ENCODE measurements around the gene RPL38. TPM values are rescaled to one million over a fixed set of nuclear protein-coding genes. Genes with fewer than 3 reads are reported as not detected.

RPL38 gene
- total RNA-seq, 1 donor from 2014 or later, result 571 TPM

DNA sequence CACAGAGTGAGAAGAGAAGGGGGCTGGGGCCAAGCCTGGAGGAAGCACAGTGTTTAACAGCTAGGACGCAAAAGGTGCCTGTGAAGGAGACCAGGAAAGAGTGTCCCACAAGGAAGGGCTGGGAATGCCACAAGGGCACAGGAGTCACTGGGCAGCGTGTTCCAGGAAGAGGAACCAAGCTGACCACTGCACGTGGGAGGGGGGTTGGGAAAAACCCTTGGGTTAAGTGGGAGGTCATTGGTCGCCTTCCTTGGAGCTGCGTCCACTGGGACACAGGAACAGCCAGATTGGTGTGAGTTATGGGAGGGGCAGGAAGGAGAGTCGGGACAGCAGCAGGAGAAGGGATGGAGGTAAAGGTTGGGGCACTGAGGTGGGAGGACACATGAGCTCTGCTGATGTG is 22.8 kb downstream of the RPL38 start:
- intact Hi-C loops (cut with DNase I), result no loop called here
- no peaks in the 10 kb centered on the region for H3K4me1 ChIP-seq
- H3K4me3 ChIP-seq, result no peak overlapping the region
- no peaks in the 10 kb centered on the region for H3K9me3 ChIP-seq
- no peak for TF ChIP-seq CTCF (IDR thresholded peaks at IDR 0.05)
- TF ChIP-seq POLR2AphosphoS5 (IDR thresholded peaks at IDR 0.05; ENCODE audit: insufficient read depth in 1 of 2, low read depth in 1 of 2), result no peak
- TF ChIP-seq POLR2A (IDR thresholded peaks at IDR 0.05), result no peak
- DNase-seq (ENCODE audit: extremely low spot score in 2 of 2), result no peak
- H3K27me3 ChIP-seq, result no peaks in the 10 kb centered on the region
- no peak overlapping the region for H3K27ac ChIP-seq
- no peaks in the 10 kb centered on the region for H3K36me3 ChIP-seq

DNA sequence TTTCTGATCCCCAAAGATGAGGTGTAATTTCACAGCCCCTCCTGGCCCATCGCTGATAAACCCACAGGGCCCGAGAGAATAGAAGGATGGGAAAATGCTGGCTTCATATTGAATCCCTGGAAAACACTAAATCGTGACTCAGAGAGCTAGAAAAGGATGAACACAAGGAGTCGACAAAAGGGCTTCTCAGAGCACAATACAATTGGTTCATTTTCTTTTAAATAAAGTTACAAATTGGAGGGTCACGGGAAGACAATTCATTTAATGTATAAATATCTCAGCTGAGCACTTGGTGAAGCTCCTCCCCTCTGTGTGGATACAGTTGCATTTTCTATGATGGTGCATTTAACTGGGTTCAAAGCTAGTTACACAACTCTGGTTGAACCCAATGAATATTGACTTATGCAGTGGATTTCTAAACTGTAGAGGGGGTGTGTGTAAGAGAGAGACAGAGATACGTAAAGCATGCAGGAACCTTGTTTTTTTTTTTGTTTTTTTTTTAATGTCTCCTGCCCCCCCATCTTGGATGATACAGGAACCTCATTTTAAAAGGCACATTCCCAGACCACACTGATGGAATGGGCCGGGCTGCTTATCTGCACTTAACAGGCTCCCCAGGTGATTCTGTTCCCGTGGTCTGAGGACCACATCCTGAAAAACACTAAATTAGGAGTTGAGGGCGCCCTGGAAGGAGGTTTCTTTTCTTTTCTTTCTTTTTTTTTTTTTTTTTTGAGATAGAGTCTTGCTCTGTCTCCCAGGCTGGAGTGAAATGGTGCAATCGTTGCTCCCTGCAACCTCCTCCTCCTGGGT is 24.0 kb downstream of the RPL38 start:
- Histone ChIP-seq H3K4me1 (no peaks in the 10 kb centered on the region), H3K4me3 (no peak overlapping the region), H3K27ac (no peak overlapping the region), H3K27me3 (no peaks in the 10 kb centered on the region), H3K36me3 (no peaks in the 10 kb centered on the region), H3K9me3 (no peaks in the 10 kb centered on the region)
- intact Hi-C loops (cut with DNase I), result no loop called here
- DNase-seq (ENCODE audit: extremely low spot score in 2 of 2), result no peak
- TF ChIP-seq CTCF (IDR thresholded peaks at IDR 0.05) (no peak), POLR2AphosphoS5 (IDR thresholded peaks at IDR 0.05; ENCODE audit: insufficient read depth in 1 of 2, low read depth in 1 of 2) (no peak), POLR2A (IDR thresholded peaks at IDR 0.05) (no peak)

DNA sequence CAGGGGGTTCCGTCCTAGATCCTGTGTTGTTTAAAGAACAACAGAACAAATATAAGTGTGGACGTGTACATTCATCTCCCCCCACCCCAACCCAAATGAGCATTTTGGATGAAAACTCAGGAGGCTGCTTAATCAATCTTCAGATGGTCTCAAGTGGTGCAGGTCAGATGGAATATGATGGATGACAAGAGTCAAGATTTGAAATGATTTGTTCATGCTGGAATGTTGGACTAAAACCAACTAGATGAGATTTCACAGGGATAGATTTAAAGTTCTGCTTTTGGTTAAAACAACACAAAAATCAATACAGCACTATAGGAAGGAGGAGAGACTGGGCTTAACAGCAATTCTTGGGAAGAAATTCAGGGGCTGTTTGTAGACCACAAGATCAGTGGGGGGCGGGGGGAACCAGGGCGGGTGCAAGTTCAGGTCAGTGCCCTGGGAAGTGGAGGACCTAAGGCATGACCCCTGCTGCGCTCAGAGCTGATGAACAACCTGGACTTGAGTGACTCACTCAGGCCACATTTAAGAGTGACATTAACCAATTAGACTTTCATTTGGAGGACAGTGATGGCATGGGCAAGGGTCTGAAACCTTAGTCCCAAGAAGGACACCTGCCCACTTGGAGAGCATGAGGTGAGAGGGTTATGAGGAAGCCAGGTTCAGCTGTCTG is 25.0 kb downstream of the RPL38 start:
- no peaks in the 10 kb centered on the region for H3K9me3 ChIP-seq
- no peaks in the 10 kb centered on the region for H3K4me1 ChIP-seq
- DNase-seq (ENCODE audit: extremely low spot score in 2 of 2), result no peak
- H3K27me3 ChIP-seq, result no peaks in the 10 kb centered on the region
- H3K36me3 ChIP-seq, result no peaks in the 10 kb centered on the region
- no peak overlapping the region for H3K4me3 ChIP-seq
- no peak overlapping the region for H3K27ac ChIP-seq
- intact Hi-C loops (cut with DNase I), result no loop called here
- TF ChIP-seq POLR2A (IDR thresholded peaks at IDR 0.05) (no peak), CTCF (IDR thresholded peaks at IDR 0.05) (no peak), POLR2AphosphoS5 (IDR thresholded peaks at IDR 0.05; ENCODE audit: insufficient read depth in 1 of 2, low read depth in 1 of 2) (no peak)

DNA sequence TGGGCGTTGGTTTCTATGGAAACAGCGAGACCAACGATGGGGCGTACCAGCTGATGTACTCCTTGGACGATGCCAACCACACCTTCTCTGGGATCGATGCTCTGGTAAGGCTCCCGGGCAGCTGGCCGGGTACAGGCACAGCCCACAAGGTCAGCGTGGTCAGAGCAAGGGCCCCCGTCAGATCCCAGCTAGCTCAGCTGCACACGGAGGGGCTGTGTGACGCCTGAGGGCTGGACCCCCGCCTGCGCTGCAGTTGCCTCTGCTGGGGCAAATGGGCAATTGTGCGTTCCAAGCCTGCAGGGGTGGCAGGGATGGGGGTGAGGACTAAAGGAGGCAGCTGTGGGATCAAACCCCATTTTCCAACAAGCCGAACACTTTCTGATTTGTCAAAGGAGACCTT is 27.4 kb downstream of the RPL38 start:
- intact Hi-C loops (cut with DNase I), result no loop called here
- no peak overlapping the region for H3K4me3 ChIP-seq
- no peak for DNase-seq (ENCODE audit: extremely low spot score in 2 of 2)

More for the DNA sequence above, 27.4 kb downstream of the RPL38 start:
- Histone ChIP-seq H3K36me3 (no peaks in the 10 kb centered on the region), H3K27me3 (no peaks in the 10 kb centered on the region), H3K9me3 (no peaks in the 10 kb centered on the region), H3K27ac (no peak overlapping the region), H3K4me1 (no peaks in the 10 kb centered on the region)
- TF ChIP-seq POLR2AphosphoS5 (IDR thresholded peaks at IDR 0.05; ENCODE audit: insufficient read depth in 1 of 2, low read depth in 1 of 2) (no peak), CTCF (IDR thresholded peaks at IDR 0.05) (no peak)
